Adrenal gland (tissue), 19 donors: ENCODE results near the gene GLA. TPM values are rescaled to one million over a fixed set of nuclear protein-coding genes. Genes with fewer than 3 reads are reported as not detected.

Experiments used
- DNase-seq, 7 donors: peaks; one replicate each; pipeline ENCODE4 v3.0.0-alpha.2; 2019 to 2020
- H3K27ac ChIP-seq, 5 donors: fragments of 200-600 bp; sonication (generic) in 4 of 5; 1 replicate in 3 of 5; 2 replicates in 2 of 5; pipeline versions ENCODE4 v1.5.1 to v1.8.0; 2016 to 2020; ENCODE audit warnings: mild to moderate bottlenecking in 1 of 5
- H3K27me3 ChIP-seq: fragments of 200-600 bp; 2 replicates; pipeline ENCODE4 v1.8.0; 2021
- H3K36me3 ChIP-seq, 2 donors: fragments of 200-600 bp; replicated peaks in 1 of 2; 1 replicate in 1 of 2; 2 replicates in 1 of 2; pipeline versions ENCODE4 v1.5.1 to v1.8.0; 2018 to 2022
- H3K4me1 ChIP-seq, 2 donors: fragments of 200-600 bp; replicated peaks in 1 of 2; 1 replicate in 1 of 2; 2 replicates in 1 of 2; pipeline versions ENCODE4 v1.5.1 to v1.8.0; 2018 to 2021
- H3K4me3 ChIP-seq, 4 donors: fragments of 200-600 bp; sonication (generic) in 3 of 4; one replicate each; pipeline ENCODE4 v1.5.1; 2016 to 2018
- H3K9me3 ChIP-seq, 3 donors: fragments of 200-600 bp; sonication (generic) in 1 of 3; replicated peaks in 1 of 3; 1 replicate in 2 of 3; 2 replicates in 1 of 3; pipeline versions ENCODE4 v1.5.1 to v1.8.0; 2016 to 2021
- CTCF ChIP-seq, 6 experiments: fragments of 450-650 bp in 4 of 6; fragments of 200-600 bp in 2 of 6; sonication (generic) in 1 of 6; IDR thresholded peaks; 1 replicate in 5 of 6; 2 replicates in 1 of 6; pipeline versions ENCODE4 v1.5.1 to v1.8.0; 2016 to 2021; ENCODE audit warnings: antibody characterized with exemption in 6 of 6, mild to moderate bottlenecking in 2 of 6, moderate library complexity in 1 of 6
- POLR2A ChIP-seq, 2 donors: fragments of 450-650 bp; IDR thresholded peaks; one replicate each; pipeline ENCODE4 v1.6.1; 2017; ENCODE audit warnings: antibody characterized with exemption in 2 of 2, mild to moderate bottlenecking in 2 of 2, moderate library complexity in 1 of 2
- WGBS, 4 donors: extraction: QIAGEN DNeasy Blood & Tissue Kit in 2 of 4; methylation state at CpG; one replicate each; pipeline versions ENCODE4 v1.1.5 to v1.1.7; 2013 to 2017; 5-methylcytosine and 5-hydroxymethylcytosine counted together
- intact Hi-C, 2 donors: fragments of 100-400 bp; cut with DNase I; formaldehyde crosslinking; loops; one replicate each; pipeline versions ENCODE4 v1.14.1 to v1.15.0; 2022 to 2023
- long read RNA-seq, 10 donors: library from polyadenylated mRNA in 3 of 10; unstranded in 2 of 10; stranded (forward) in 1 of 10; transcript quantifications; one replicate each; pipeline ENCODE4 v2.0.0 and lab custom pipeline, GENCODE V29; 2021 to 2026
- polyA plus RNA-seq, 3 donors: library from polyadenylated mRNA; stranded (reverse); fragments of 200-250 nt in 2 of 3; fragments of 350-450 nt in 1 of 3; fragmentation: Illumina TruSeq in 1 of 3; extraction: RNeasy Lipid Tissue Mini Kit (QIAGEN cat#74804) in 1 of 3; gene quantifications; one replicate each; pipeline ENCODE4 v1.2.3, GENCODE V29; 2013 to 2014
- total RNA-seq, 9 donors: library from RNA; depleted of rRNA in 4 of 9; stranded (reverse); fragments of >200 nt in 4 of 9; fragments of 120-200 nt in 1 of 9; fragmentation: NEBNext Ultra II Directional in 1 of 9; extraction: Animal tissue kit (Norgen Biotek cat#: 25700) in 1 of 9; gene quantifications; one replicate each; pipeline versions ENCODE4 v1.1.0 to v1.2.4, GENCODE V29; 2013 to 2023
- donor health status: healthy with polysubstance abuse.
- donor health status: Bipolar disorder and iron deficiency.
- donor health status: DM: yes; HTN: yes; CAD: no.
- donor health status: DM: no; HTN: no; CAD: no.
- donor health status: DM: no; HTN: no; CAD: no.
- donor health status: DM: yes; HTN: yes; CAD: no.

The GLA gene
- 10 to 100 TPM; 18.5 to 76.1 (median 43.4) TPM for total RNA-seq
- 100 to 1,000 TPM in 1 of 3 donors, 10 to 100 TPM in 2; 70.4 to 123 (median 91.5) TPM for polyA plus RNA-seq
- long read RNA-seq, donor 1, transcript GLA-202 (2 exons, 618 nt), result minor isoform, 10 of 71 reads
- long read RNA-seq, donor 1, transcript GLA-204 (3 exons, 793 nt), result minor isoform, 10 of 71 reads
- long read RNA-seq, donor 1, transcript GLA-201 (7 exons, 1,318 nt), result major isoform, 37 of 71 reads
- long read RNA-seq, donor 1, partial matches to known transcripts, result 14 of 71 reads
- long read RNA-seq, donor 1, other reads (novel, unspliced or antisense), result 0 of 71 reads
- long read RNA-seq, donor 2, transcript GLA-204 (3 exons, 793 nt), result minor isoform, 7 of 24 reads
- long read RNA-seq, donor 2, transcript GLA-201 (7 exons, 1,318 nt), result major isoform, 13 of 24 reads
- long read RNA-seq, donor 2, partial matches to known transcripts, result 0 of 24 reads
- long read RNA-seq, donor 2, other reads (novel, unspliced or antisense), result 0 of 24 reads
- long read RNA-seq, donor 3, transcript GLA-201 (7 exons, 1,318 nt), result major isoform, 28 of 49 reads
- long read RNA-seq, donor 3, transcript GLA-204 (3 exons, 793 nt), result minor isoform, 10 of 49 reads
- long read RNA-seq, donor 3, transcript GLA-202 (2 exons, 618 nt), result minor isoform, 6 of 49 reads
- long read RNA-seq, donor 3, partial matches to known transcripts, result 5 of 49 reads
- long read RNA-seq, donor 3, other reads (novel, unspliced or antisense), result 0 of 49 reads
- long read RNA-seq, donor 4, transcript GLA-201 (7 exons, 1,318 nt), result major isoform, 43 of 45 reads
- long read RNA-seq, donor 4, partial matches to known transcripts, result 1 of 45 reads
- long read RNA-seq, donor 4, other reads (novel, unspliced or antisense), result 0 of 45 reads
- long read RNA-seq, donor 5, transcript GLA-201 (7 exons, 1,318 nt), result major isoform, 41 of 44 reads
- long read RNA-seq, donor 5, partial matches to known transcripts, result 0 of 44 reads
- long read RNA-seq, donor 5, other reads (novel, unspliced or antisense), result 0 of 44 reads
- long read RNA-seq, donor 6, transcript GLA-201 (7 exons, 1,318 nt), result major isoform, 18 of 21 reads
- long read RNA-seq, donor 6, partial matches to known transcripts, result 0 of 21 reads
- long read RNA-seq, donor 6, other reads (novel, unspliced or antisense), result 0 of 21 reads
- long read RNA-seq, donor 7, transcript GLA-201 (7 exons, 1,318 nt), result major isoform, 5 of 12 reads
- long read RNA-seq, donor 7, partial matches to known transcripts, result 0 of 12 reads
- long read RNA-seq, donor 7, other reads (novel, unspliced or antisense), result 0 of 12 reads
- long read RNA-seq, donor 8, transcript GLA-201 (7 exons, 1,318 nt), result major isoform, 15 of 30 reads
- long read RNA-seq, donor 8, transcript GLA-204 (3 exons, 793 nt), result minor isoform, 5 of 30 reads
- long read RNA-seq, donor 8, partial matches to known transcripts, result 6 of 30 reads
- long read RNA-seq, donor 8, other reads (novel, unspliced or antisense), result 0 of 30 reads
- long read RNA-seq, donor 9, transcript GLA-201 (7 exons, 1,318 nt), result major isoform, 10 of 15 reads
- long read RNA-seq, donor 9, partial matches to known transcripts, result 5 of 15 reads
- long read RNA-seq, donor 9, other reads (novel, unspliced or antisense), result 0 of 15 reads
- long read RNA-seq, donor 10, transcript GLA-201 (7 exons, 1,318 nt), result major isoform, 7 of 107 reads
- long read RNA-seq, donor 10, partial matches to known transcripts, result 98 of 107 reads
- long read RNA-seq, donor 10, other reads (novel, unspliced or antisense), result 0 of 107 reads

DNA sequence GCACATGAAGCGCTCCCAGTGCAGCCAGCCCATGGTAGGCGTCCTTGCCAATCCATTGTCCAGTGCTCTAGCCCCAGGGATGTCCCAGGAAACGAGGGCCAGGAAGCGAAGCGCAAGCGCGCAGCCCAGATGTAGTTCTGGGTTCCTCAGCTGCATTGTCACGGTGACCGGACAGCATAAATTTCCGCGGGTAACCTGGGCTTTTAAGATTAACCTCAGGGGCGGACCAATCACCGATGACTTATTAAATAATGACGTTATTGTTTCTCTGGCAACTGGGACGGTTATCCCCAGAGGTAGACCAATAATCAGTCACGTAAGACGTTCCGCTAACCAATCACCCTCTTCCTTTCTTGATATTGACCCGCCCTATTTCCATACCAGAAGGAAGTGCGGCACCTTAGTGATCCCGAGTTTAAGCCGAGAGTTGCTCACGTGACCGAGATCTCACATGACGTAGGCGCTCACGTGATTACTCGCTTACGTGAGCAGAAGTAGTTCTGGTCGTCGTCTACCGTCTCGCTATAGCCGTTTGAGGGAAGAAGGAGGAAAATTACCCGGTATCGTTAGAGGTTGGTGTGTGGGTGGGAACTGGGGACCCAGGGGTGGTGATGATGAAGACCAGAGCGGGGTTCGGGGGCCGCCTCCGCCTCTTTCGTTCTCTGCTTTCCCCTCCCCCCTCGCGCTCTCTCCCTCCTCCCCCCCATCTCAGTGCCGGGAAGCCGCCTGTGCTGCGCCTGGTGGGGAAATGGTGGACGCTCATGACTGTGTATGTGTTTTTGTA, at the start of gene GLA, which contains the start of gene HNRNPH2:
GLA (minus strand) TSS at position 178 of the 784 bp plus-strand sequence; CDS start at position 156, 22 bp downstream.
HNRNPH2 (plus strand) TSS at position 475 of the 784 bp plus-strand sequence. CDS start 3,767 bp downstream, outside the sequence.
- 0 to 33% (median 12%) methylated on average over 11 to 47 of the region's 47 CpGs for whole genome bisulfite sequencing, 4 donors
- TF ChIP-seq POLR2A (IDR thresholded peaks at IDR 0.05) (peak; percentile 59 to 81), CTCF (IDR thresholded peaks at IDR 0.05) (peak in 4 of 6 experiments; percentile 3 to 56 (median 32))
- no peaks in the 10 kb centered on the region for H3K9me3 ChIP-seq
- peak within 1 kb of the TSS; percentile 89 to 98 (median 95) for H3K27ac ChIP-seq
- peak; percentile 89 to 99 (median 94) for DNase-seq
- H3K27me3 ChIP-seq, result no peaks in the 10 kb centered on the region
- intact Hi-C loops, result no loop called here
- peaks cover 0 to 21% of the 10 kb centered on the region in 2 donors for H3K4me1 ChIP-seq
- peaks cover 0 to 8% of the 10 kb centered on the region in 2 donors for H3K36me3 ChIP-seq
- peak within 1 kb of the TSS; percentile 14 to 78 (median 51) for H3K4me3 ChIP-seq

GRCh38 chrX:101452056-101452455, 44.3 kb upstream of the GLA start:
- DNase-seq, result no peak
- H3K36me3 ChIP-seq, result no peaks in the 10 kb centered on the region
- 66 to 87% (median 73%) methylated on average over 3 of the region's 3 CpGs for WGBS, 4 donors
- TF ChIP-seq CTCF (IDR thresholded peaks at IDR 0.05) (no peak), POLR2A (IDR thresholded peaks at IDR 0.05) (no peak)
- no peaks in the 10 kb centered on the region for H3K9me3 ChIP-seq
- no peaks in the 10 kb centered on the region for H3K4me1 ChIP-seq
- intact Hi-C loops, result no loop called here
- no peak overlapping the region for H3K4me3 ChIP-seq
- no peaks in the 10 kb centered on the region for H3K27me3 ChIP-seq
- no peak overlapping the region for H3K27ac ChIP-seq

DNA sequence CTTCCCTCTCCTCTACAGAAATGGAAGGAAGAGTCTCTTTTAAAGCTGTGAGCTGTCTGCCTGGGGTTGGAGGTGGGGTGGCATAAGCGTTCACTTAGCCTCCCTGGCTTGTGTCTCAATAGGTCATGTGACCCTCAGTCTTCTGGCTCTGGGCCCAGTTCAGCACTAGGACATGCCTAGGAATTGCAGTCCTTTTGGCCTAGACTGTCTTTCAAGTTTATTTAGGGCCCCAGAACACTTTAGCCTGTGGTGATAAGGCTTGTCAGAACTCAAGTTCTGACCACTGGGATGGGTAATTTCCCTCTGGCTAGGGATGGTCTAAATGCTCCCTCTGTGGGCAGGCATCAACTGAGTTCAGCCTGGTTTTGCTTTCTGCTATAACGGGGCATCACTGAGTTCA, 43.2 kb upstream of the GLA start:
- Histone ChIP-seq H3K9me3 (no peaks in the 10 kb centered on the region), H3K27ac (peak overlapping the region in 1 of 5 donors; percentile 2), H3K4me1 (no peaks in the 10 kb centered on the region), H3K27me3 (no peaks in the 10 kb centered on the region), H3K4me3 (no peak overlapping the region), H3K36me3 (no peaks in the 10 kb centered on the region)
- DNase-seq, result peak in 3 of 7 donors; percentile 11 to 84 (median 75)
- 39 to 78% (median 49%) methylated on average over 2 of the region's 2 CpGs for WGBS, 4 donors
- intact Hi-C loops, result no loop called here
- TF ChIP-seq CTCF (IDR thresholded peaks at IDR 0.05) (no peak), POLR2A (IDR thresholded peaks at IDR 0.05) (no peak)
